GM12865 (cell line): Measurements from ENCODE around the gene CS.
"Not testable (repeated sequence)": the region's sequence is repeated elsewhere in the genome, so short reads cannot be mapped to it uniquely, and the experiment has no call there.

ENCODE experiments used
- DNase-seq: peaks from one replicate; pipeline ENCODE4 v3.0.0; 2010; ENCODE audit warnings: low read depth
- H3K4me3 ChIP-seq: 2 replicates; pipeline ENCODE4 v1.5.1; 2011; ENCODE audit warnings: mild to moderate bottlenecking, low read depth, low read length, control low read depth
- CTCF ChIP-seq: IDR thresholded peaks from 2 replicates; pipeline ENCODE4 v1.5.1; 2011; ENCODE audit warnings: low read length, control low read depth, low read depth, inconsistent platforms; ENCODE audit not compliant: insufficient read depth; ENCODE audit errors: missing control alignments

CS gene

GRCh38 chr12:56332512-56333196, 32.5 kb upstream of the CS start:
- TF ChIP-seq CTCF, result no peak
- DNase-seq, result no peak
- H3K4me3 ChIP-seq, result peak overlapping the region; percentile 66

- DNase-seq, result no peak
- no peak for TF ChIP-seq CTCF
- H3K4me3 ChIP-seq, result no peak overlapping the region
These were observed 30.9 kb upstream of the CS start for GRCh38 chr12:56330936-56331490.

GRCh38 chr12:56326533-56326932, 26.4 kb upstream of the CS start:
- H3K4me3 ChIP-seq, result no peak overlapping the region
- no peak for TF ChIP-seq CTCF
- DNase-seq, result no peak

GRCh38 chr12:56326126-56326525, 26.0 kb upstream of the CS start:
- TF ChIP-seq CTCF, result no peak
- H3K4me3 ChIP-seq, result no peak overlapping the region
- no peak for DNase-seq

GRCh38 chr12:56324206-56324605, 24.1 kb upstream of the CS start:
- TF ChIP-seq CTCF, result no peak

GRCh38 chr12:56321610-56322009, 21.5 kb upstream of the CS start:
- DNase-seq, H3K4me3 ChIP-seq: not testable (repeated sequence)

More at GRCh38 chr12:56324206-56324605, 24.1 kb upstream of the CS start:
- DNase-seq, result no peak
- H3K4me3 ChIP-seq, result no peak overlapping the region

- no peak for TF ChIP-seq CTCF
- H3K4me3 ChIP-seq, result no peak overlapping the region
- DNase-seq, result no peak
These were observed 20.9 kb upstream of the CS start for GRCh38 chr12:56321027-56321426.
